ENCODE results near the gene NXF3.
"Not testable (repeated sequence)": the region's sequence is repeated elsewhere in the genome, so short reads cannot be mapped to it uniquely, and the experiment has no call there.

The NXF3 gene

GRCh38 chrX:103092942-103093341 lies at the start of gene NXF3:
NXF3 (minus strand) TSS chrX:103093143; CDS start chrX:103093023, 120 bp downstream.
- DNase-seq: no peak

- DNase-seq: not testable (repeated sequence)
These were observed 43.6 kb upstream of the NXF3 start for GRCh38 chrX:103136528-103136927.

GRCh38 chrX:103124284-103124683 lies 31.3 kb upstream of the NXF3 start:
- DNase-seq: no peak

GRCh38 chrX:103120748-103121147 lies 27.8 kb upstream of the NXF3 start:
- DNase-seq: no peak

- not testable (repeated sequence) for DNase-seq
These were observed 24.0 kb upstream of the NXF3 start for GRCh38 chrX:103116970-103117369.

- not testable (repeated sequence) for DNase-seq
These were observed 16.6 kb upstream of the NXF3 start for GRCh38 chrX:103109497-103109896.

- DNase-seq: no peak
These were observed 14.9 kb upstream of the NXF3 start for GRCh38 chrX:103107836-103108235.

GRCh38 chrX:103107227-103107737 lies 14.3 kb upstream of the NXF3 start:
- DNase-seq: not testable (repeated sequence)

- not testable (repeated sequence) for DNase-seq
These were observed 11.4 kb upstream of the NXF3 start for GRCh38 chrX:103104370-103104769.

GRCh38 chrX:103103866-103104265 lies 10.9 kb upstream of the NXF3 start:
- not testable (repeated sequence) for DNase-seq

GRCh38 chrX:103101299-103102042 lies 8.5 kb upstream of the NXF3 start:
- DNase-seq: no peak

GRCh38 chrX:103100484-103100883 lies 7.5 kb upstream of the NXF3 start:
- DNase-seq: no peak

- DNase-seq: no peak
These were observed 6.7 kb upstream of the NXF3 start for GRCh38 chrX:103099691-103100090.

GRCh38 chrX:103098488-103098887 lies 5.5 kb upstream of the NXF3 start:
- DNase-seq: no peak

- DNase-seq: no peak
These were observed 11.9 kb downstream of the NXF3 start for GRCh38 chrX:103081051-103081450.

GRCh38 chrX:103073467-103073866 lies 19.5 kb downstream of the NXF3 start:
- no peak for DNase-seq

- DNase-seq: no peak
These were observed 26.3 kb downstream of the NXF3 start for GRCh38 chrX:103066606-103067005.

- no peak for DNase-seq
These were observed 29.0 kb downstream of the NXF3 start, which contains the start of gene BEX1 for GRCh38 chrX:103063918-103064434. BEX1 (minus strand) TSS chrX:103064171; CDS start chrX:103063274, 897 bp downstream.

- peak in 1 of 2 donors; percentile 6 for DNase-seq
These were observed 29.6 kb downstream of the NXF3 start for GRCh38 chrX:103063191-103063845.

GRCh38 chrX:103061486-103061885 lies 31.5 kb downstream of the NXF3 start:
- no peak for DNase-seq

- no peak for DNase-seq
These were observed 36.0 kb downstream of the NXF3 start for GRCh38 chrX:103056902-103057301.

GRCh38 chrX:103052625-103053024 lies 40.3 kb downstream of the NXF3 start:
- no peak for DNase-seq

GRCh38 chrX:103051260-103051789 lies 41.6 kb downstream of the NXF3 start:
- no peak for DNase-seq

GRCh38 chrX:103033371-103033770 lies 59.6 kb downstream of the NXF3 start:
- DNase-seq: not testable (repeated sequence)

All from stimulated activated CD4-positive, alpha-beta T cell treated with anti-CD3 and anti-CD28 coated beads, Interleukin-2, amount 100 ng/mL, for 48 hours (primary cell).